SJCRH30 (cell line): Measurements from ENCODE around the gene DDI1. TPM values are rescaled to one million over a fixed set of nuclear protein-coding genes. Genes with fewer than 3 reads are reported as not detected.
A peak's percentile ranks its signal among the peaks of the same experiment; 100 is the strongest.

Experiments used
- DNase-seq, 2 experiments: peaks; one replicate each; pipeline ENCODE4 v3.0.0-alpha.2; 2015 to 2020
- H3K27ac ChIP-seq: fragments of 250-450 bp; sonication (Bioruptor Pico); 2 replicates; pipeline ENCODE4 v1.5.1; 2020; ENCODE audit warnings: mild to moderate bottlenecking, moderate library complexity
- H3K27me3 ChIP-seq: fragments of 250-450 bp; sonication (Bioruptor Pico); 2 replicates; pipeline ENCODE4 v1.5.1; 2020; ENCODE audit warnings: mild to moderate bottlenecking, moderate library complexity
- H3K36me3 ChIP-seq: fragments of 250-450 bp; sonication (Bioruptor Pico); 2 replicates; pipeline ENCODE4 v1.5.1; 2020; ENCODE audit warnings: mild to moderate bottlenecking, moderate library complexity
- H3K4me1 ChIP-seq: fragments of 250-450 bp; sonication (Bioruptor Pico); 2 replicates; pipeline ENCODE4 v1.5.1; 2020; ENCODE audit warnings: mild to moderate bottlenecking, moderate library complexity
- H3K4me3 ChIP-seq: fragments of 250-450 bp; sonication (Bioruptor Pico); 2 replicates; pipeline ENCODE4 v1.5.1; 2020; ENCODE audit warnings: mild to moderate bottlenecking, moderate library complexity
- H3K9me3 ChIP-seq: fragments of 250-450 bp; sonication (Bioruptor Pico); replicated peaks from 2 replicates; pipeline ENCODE4 v1.5.1; 2020; ENCODE audit warnings: mild to moderate bottlenecking, moderate library complexity
- total RNA-seq: library from RNA; depleted of rRNA; stranded (reverse); fragments of >200 nt; shearing (Covaris generic); gene quantifications from 2 replicates; pipeline ENCODE4 v1.2.3, GENCODE V29; 2014

DDI1 gene
- total RNA-seq, 1 experiment from 2014 or later = not detected

DNA sequence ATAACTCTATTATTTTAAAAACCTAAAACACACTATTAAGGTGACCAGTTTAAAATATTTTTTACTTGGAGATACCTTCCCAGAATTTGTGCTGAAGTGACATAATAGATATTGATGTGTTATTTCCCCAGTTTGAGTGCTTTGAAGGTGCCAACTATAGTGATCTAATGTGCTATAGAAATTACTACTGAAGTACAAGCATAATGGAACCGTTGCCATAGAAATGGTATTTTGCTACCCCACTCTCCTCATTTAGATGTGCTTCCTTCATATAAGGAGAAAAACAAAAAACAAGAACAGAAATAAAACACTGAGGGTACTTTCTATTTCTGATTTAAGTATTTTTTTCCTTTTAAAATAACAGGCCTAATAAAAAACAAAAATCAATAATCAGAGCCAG is 19.2 kb downstream of the DDI1 start:
- no peak for DNase-seq
- no peaks in the 10 kb centered on the region for H3K36me3 ChIP-seq
- no peaks in the 10 kb centered on the region for H3K4me1 ChIP-seq
- no peak overlapping the region for H3K27ac ChIP-seq
- no peaks in the 10 kb centered on the region for H3K9me3 ChIP-seq
- no peaks in the 10 kb centered on the region for H3K27me3 ChIP-seq
- no peak overlapping the region for H3K4me3 ChIP-seq

DNA sequence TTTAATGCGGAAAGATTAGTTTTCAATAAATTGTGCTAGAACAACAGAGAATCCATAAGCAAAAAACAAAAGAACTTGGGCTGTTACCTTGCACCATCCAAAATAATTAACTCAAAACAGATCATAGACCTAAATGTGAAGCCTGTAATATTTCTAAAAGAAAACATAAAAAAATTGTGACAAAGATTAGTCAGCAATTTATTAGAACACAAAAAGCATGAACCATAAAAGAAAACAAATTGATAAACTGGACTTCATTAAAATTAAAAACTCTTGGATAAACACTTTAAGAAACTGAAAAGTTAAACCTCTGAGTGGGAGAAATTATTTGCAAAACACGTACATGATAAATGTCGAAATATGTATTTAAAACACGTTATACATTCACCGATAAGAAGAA is 21.5 kb downstream of the DDI1 start:
- H3K4me3 ChIP-seq = no peak overlapping the region
- H3K36me3 ChIP-seq = no peaks in the 10 kb centered on the region
- H3K27me3 ChIP-seq = no peaks in the 10 kb centered on the region
- no peak overlapping the region for H3K27ac ChIP-seq
- no peaks in the 10 kb centered on the region for H3K4me1 ChIP-seq
- H3K9me3 ChIP-seq = no peaks in the 10 kb centered on the region
- no peak for DNase-seq

DNA sequence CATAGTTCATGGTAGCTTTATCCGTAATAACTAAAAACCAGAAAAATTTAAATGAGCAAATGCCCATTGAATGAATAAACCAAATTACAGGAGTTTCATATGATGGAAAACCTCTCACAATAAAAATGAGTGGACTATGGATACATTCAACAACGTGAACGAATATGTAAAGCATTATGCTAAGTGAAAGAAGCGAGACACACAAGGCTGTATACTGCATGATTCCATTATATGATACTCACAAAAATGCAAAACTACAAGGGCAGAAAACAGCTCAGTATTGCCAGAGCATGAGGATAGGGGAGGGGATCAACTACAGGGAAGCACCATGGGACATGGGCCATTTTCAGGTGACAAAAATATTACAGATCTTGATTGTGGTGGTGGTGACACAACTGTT is 22.2 kb downstream of the DDI1 start:
- H3K36me3 ChIP-seq = no peaks in the 10 kb centered on the region
- H3K27me3 ChIP-seq = no peaks in the 10 kb centered on the region
- H3K4me3 ChIP-seq = no peak overlapping the region
- DNase-seq = no peak
- H3K27ac ChIP-seq = no peak overlapping the region
- H3K4me1 ChIP-seq = no peaks in the 10 kb centered on the region
- H3K9me3 ChIP-seq = no peaks in the 10 kb centered on the region

- no peak for DNase-seq
- H3K9me3 ChIP-seq = no peaks in the 10 kb centered on the region
- H3K4me1 ChIP-seq = no peaks in the 10 kb centered on the region
- H3K27ac ChIP-seq = no peak overlapping the region
- H3K27me3 ChIP-seq = no peaks in the 10 kb centered on the region
- H3K36me3 ChIP-seq = no peaks in the 10 kb centered on the region
- no peak overlapping the region for H3K4me3 ChIP-seq
Measured at GRCh38 chr11:104060004-104060794, 23.8 kb downstream of the DDI1 start.

DNA sequence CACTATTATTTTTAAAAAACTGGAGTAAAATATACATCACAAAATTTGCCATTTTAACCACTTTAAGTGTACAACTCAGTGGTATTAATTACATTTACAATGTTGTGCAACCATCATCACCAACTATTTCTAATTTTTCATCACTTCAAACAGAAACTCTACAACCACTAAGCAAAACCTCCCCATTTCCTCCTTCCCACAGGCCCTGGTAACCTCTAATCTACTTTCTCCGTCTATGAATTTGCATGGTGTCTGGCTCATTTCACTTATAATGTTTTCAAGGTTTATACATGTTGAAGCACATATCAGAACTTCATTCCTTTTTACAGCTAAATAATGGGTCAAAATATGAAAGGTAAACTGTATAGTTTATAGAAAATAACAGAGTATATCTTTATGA is 24.4 kb downstream of the DDI1 start:
- H3K27ac ChIP-seq = no peak overlapping the region
- H3K4me3 ChIP-seq = no peak overlapping the region
- H3K27me3 ChIP-seq = no peaks in the 10 kb centered on the region
- H3K9me3 ChIP-seq = no peaks in the 10 kb centered on the region
- no peaks in the 10 kb centered on the region for H3K36me3 ChIP-seq
- DNase-seq = no peak
- H3K4me1 ChIP-seq = no peaks in the 10 kb centered on the region

DNA sequence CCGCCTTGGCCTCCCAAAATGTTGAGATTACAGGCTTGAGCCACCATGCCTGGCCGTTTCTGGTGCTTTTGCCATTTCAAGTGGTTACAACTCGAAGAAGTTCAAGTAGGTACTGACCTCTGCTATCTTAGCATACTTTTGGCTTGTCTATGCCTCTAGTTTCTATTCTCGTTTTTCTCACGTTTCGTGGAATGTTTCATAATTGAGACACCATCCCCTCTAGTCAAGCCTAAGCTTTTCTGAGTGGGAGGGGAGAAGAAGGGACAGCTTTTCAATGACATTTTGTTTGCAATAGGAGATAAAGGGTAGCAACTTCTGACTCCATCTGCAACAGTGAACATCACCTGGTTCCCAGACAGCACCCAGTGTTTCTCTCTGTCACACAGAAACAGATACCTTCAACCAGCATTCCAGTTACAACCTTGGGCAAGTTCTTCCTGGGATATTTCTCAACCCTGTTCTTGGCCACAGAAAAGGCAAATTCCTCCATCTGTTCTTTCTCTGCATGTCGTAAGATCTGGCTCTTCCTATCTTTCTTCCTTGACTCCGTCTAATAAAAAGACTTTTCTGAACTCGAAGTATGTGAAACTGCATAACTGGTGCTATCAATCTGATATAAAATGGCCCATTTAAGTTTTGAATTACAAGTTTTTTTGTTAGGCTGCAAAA is 25.5 kb downstream of the DDI1 start:
- Histone ChIP-seq H3K36me3 (no peaks in the 10 kb centered on the region), H3K27me3 (no peaks in the 10 kb centered on the region), H3K4me1 (no peaks in the 10 kb centered on the region), H3K9me3 (no peaks in the 10 kb centered on the region), H3K27ac (no peak overlapping the region), H3K4me3 (no peak overlapping the region)
- DNase-seq = no peak

GRCh38 chr11:104064034-104064630 is 27.7 kb downstream of the DDI1 start:
- no peak for DNase-seq
- Histone ChIP-seq H3K36me3 (no peaks in the 10 kb centered on the region), H3K4me1 (no peaks in the 10 kb centered on the region), H3K27ac (no peak overlapping the region), H3K9me3 (no peaks in the 10 kb centered on the region), H3K4me3 (no peak overlapping the region), H3K27me3 (no peaks in the 10 kb centered on the region)

GRCh38 chr11:104067534-104067933 is 31.1 kb downstream of the DDI1 start:
- Histone ChIP-seq H3K36me3 (no peaks in the 10 kb centered on the region), H3K27ac (no peak overlapping the region), H3K4me3 (no peak overlapping the region), H3K4me1 (no peaks in the 10 kb centered on the region), H3K27me3 (no peaks in the 10 kb centered on the region), H3K9me3 (no peaks in the 10 kb centered on the region)
- no peak for DNase-seq

GRCh38 chr11:104073950-104074705 is 37.7 kb downstream of the DDI1 start:
- DNase-seq = peak; percentile 2 to 18
- no peaks in the 10 kb centered on the region for H3K36me3 ChIP-seq
- H3K9me3 ChIP-seq = no peaks in the 10 kb centered on the region
- H3K27ac ChIP-seq = no peak overlapping the region
- no peaks in the 10 kb centered on the region for H3K27me3 ChIP-seq
- H3K4me3 ChIP-seq = no peak overlapping the region
- H3K4me1 ChIP-seq = no peaks in the 10 kb centered on the region

GRCh38 chr11:104075091-104075490 is 38.7 kb downstream of the DDI1 start:
- no peak for DNase-seq
- H3K27me3 ChIP-seq = no peaks in the 10 kb centered on the region
- H3K4me1 ChIP-seq = no peaks in the 10 kb centered on the region
- H3K4me3 ChIP-seq = no peak overlapping the region
- no peaks in the 10 kb centered on the region for H3K36me3 ChIP-seq
- H3K27ac ChIP-seq = no peak overlapping the region
- no peaks in the 10 kb centered on the region for H3K9me3 ChIP-seq

DNA sequence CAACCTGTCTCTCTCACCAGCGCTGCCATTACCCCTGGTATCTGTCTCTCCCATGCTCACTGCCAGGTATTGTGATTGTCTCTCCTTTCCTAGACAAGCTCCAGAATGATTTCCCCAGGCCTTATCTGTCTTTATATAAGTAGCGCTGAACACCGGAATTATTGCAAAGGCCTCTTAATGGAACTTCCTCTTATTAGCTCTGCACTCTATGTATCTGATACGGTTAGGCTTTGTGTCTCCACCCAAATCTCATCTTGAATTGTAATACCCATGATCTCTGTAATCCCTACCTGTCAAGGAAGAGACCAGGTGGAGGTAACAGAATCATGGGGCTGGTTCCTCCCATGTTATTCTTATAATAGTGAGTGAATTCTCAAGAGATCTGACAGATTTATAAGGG is 39.3 kb downstream of the DDI1 start:
- H3K27me3 ChIP-seq = no peaks in the 10 kb centered on the region
- H3K4me3 ChIP-seq = no peak overlapping the region
- H3K36me3 ChIP-seq = no peaks in the 10 kb centered on the region

GRCh38 chr11:104076455-104076854 is 40.0 kb downstream of the DDI1 start:
- Histone ChIP-seq H3K27me3 (no peaks in the 10 kb centered on the region), H3K9me3 (no peaks in the 10 kb centered on the region), H3K27ac (no peak overlapping the region), H3K4me1 (no peaks in the 10 kb centered on the region), H3K36me3 (no peaks in the 10 kb centered on the region), H3K4me3 (no peak overlapping the region)
- DNase-seq = no peak

More for the DNA sequence above, 39.3 kb downstream of the DDI1 start:
- no peaks in the 10 kb centered on the region for H3K9me3 ChIP-seq
- no peak overlapping the region for H3K27ac ChIP-seq
- DNase-seq = no peak
- H3K4me1 ChIP-seq = no peaks in the 10 kb centered on the region

GRCh38 chr11:104078245-104078644 is 41.8 kb downstream of the DDI1 start:
- H3K4me1 ChIP-seq = no peaks in the 10 kb centered on the region
- H3K4me3 ChIP-seq = no peak overlapping the region
- no peaks in the 10 kb centered on the region for H3K36me3 ChIP-seq
- no peaks in the 10 kb centered on the region for H3K9me3 ChIP-seq
- no peaks in the 10 kb centered on the region for H3K27me3 ChIP-seq
- DNase-seq = no peak
- no peak overlapping the region for H3K27ac ChIP-seq

GRCh38 chr11:104078995-104079394 is 42.6 kb downstream of the DDI1 start:
- no peaks in the 10 kb centered on the region for H3K9me3 ChIP-seq
- H3K4me3 ChIP-seq = no peak overlapping the region
- no peaks in the 10 kb centered on the region for H3K27me3 ChIP-seq
- H3K36me3 ChIP-seq = no peaks in the 10 kb centered on the region
- no peak overlapping the region for H3K27ac ChIP-seq
- no peak for DNase-seq
- H3K4me1 ChIP-seq = no peaks in the 10 kb centered on the region

DNA sequence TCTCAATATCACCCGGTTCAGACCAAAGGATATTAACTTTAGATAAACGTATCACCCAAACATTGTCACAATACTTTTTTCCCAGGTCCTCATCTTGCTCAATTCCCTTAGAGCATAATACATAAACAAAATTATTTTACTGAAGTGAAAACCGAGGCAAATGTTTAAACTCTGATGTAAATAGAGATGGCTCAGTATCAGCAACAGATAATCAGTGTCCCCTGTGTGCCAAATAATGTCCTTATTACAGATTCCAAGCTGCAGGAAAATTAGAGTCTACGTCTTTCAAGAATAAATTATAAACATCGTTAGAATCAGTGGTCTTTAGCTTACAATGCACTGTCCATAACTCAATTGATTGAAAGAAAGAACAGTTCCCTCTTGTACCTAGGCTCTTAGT is 50.2 kb downstream of the DDI1 start:
- Histone ChIP-seq H3K9me3 (no peaks in the 10 kb centered on the region), H3K27me3 (no peaks in the 10 kb centered on the region), H3K4me3 (no peak overlapping the region), H3K27ac (no peak overlapping the region), H3K36me3 (no peaks in the 10 kb centered on the region), H3K4me1 (peaks cover 6% of the 10 kb centered on the region)
- DNase-seq = no peak
